Psoas muscle (tissue), 8 donors: ENCODE measurements around the gene BAD. TPM values are rescaled to one million over a fixed set of nuclear protein-coding genes. Genes with fewer than 3 reads are reported as not detected.
A peak's percentile ranks its signal among the peaks of the same experiment; 100 is the strongest.

Source experiments
- ATAC-seq, 4 donors: fragments of 200-7000 bp; cut with Tn5 transposase; one replicate each; pipeline ENCODE4 v1.9.1; 2020; ENCODE audit warnings: moderate library complexity in 3 of 4, mild to moderate bottlenecking in 2 of 4
- DNase-seq, 2 donors: peaks; one replicate each; pipeline ENCODE4 v3.0.0-alpha.2; 2020
- H3K27ac ChIP-seq: fragments of 200-600 bp; one replicate; pipeline ENCODE4 v1.8.0; 2022
- H3K27me3 ChIP-seq, 3 donors: fragments of 200-600 bp in 1 of 3; one replicate each; pipeline versions ENCODE4 v1.6.1 to v1.8.0; 2013 to 2022; ENCODE audit warnings: low read length in 2 of 3, mild to moderate bottlenecking in 2 of 3, moderate library complexity in 1 of 3; ENCODE audit not compliant: insufficient read depth in 3 of 3
- H3K36me3 ChIP-seq, 2 donors: fragments of 200-600 bp in 1 of 2; one replicate each; pipeline versions ENCODE4 v1.6.1 to v1.8.0; 2013 to 2022; ENCODE audit warnings: low read depth in 1 of 2, mild to moderate bottlenecking in 1 of 2, moderate library complexity in 1 of 2; ENCODE audit not compliant: insufficient read depth in 1 of 2
- H3K4me1 ChIP-seq: fragments of 200-600 bp; one replicate; pipeline ENCODE4 v1.8.0; 2022
- H3K4me3 ChIP-seq: fragments of 200-600 bp; one replicate; pipeline ENCODE4 v1.8.0; 2022; ENCODE audit warnings: mild to moderate bottlenecking
- H3K9me3 ChIP-seq: fragments of 200-600 bp; one replicate; pipeline ENCODE4 v1.8.0; 2022
- WGBS, 3 donors: extraction: QIAGEN DNeasy Blood & Tissue Kit; methylation state at CpG; one replicate each; pipeline versions ENCODE4 v1.1.6 to v1.1.7; 2013; 5-methylcytosine and 5-hydroxymethylcytosine counted together
- intact Hi-C, 2 donors: fragments of 100-400 bp; cut with DNase I; formaldehyde crosslinking; loops; one replicate each; pipeline versions ENCODE4 v1.11.0 to v1.14.2; 2022
- polyA plus RNA-seq, 3 donors: library from polyadenylated mRNA; stranded (reverse); fragments of 200-250 nt; gene quantifications; one replicate each; pipeline ENCODE4 v1.2.3, GENCODE V29; 2013
- total RNA-seq, 4 donors: library from RNA; stranded (reverse); fragmentation: NEBNext Ultra II Directional in 2 of 4; extraction: Animal tissue kit (Norgen Biotek cat#: 25700) in 2 of 4; gene quantifications; one replicate each; pipeline versions ENCODE4 v1.2.1 to v1.2.4, GENCODE V29; 2021 to 2023
- TF ChIP-seq, protein P1 (sequence below): fragments of 200-600 bp; IDR thresholded peaks from one replicate; pipeline ENCODE4 v1.8.0; 2022; ENCODE audit warnings: antibody characterized with exemption
- donor health status: healthy with polysubstance abuse.
- donor health status: DM: no; HTN: no; CAD: no; lungs with moderate emphysema.
- donor health status: Bipolar disorder and iron deficiency.
- donor health status: healthy.
- donor health status: DM: yes; HTN: yes; CAD: no.
- donor health status: DM: no; HTN: no; CAD: no.
- donor health status: DM: no; HTN: no; CAD: no.
- donor health status: DM: yes; HTN: yes; CAD: no.

Gene BAD
- total and polyA plus RNA-seq, 7 donors, result 27.7 to 135 (median 30.5) TPM

DNA sequence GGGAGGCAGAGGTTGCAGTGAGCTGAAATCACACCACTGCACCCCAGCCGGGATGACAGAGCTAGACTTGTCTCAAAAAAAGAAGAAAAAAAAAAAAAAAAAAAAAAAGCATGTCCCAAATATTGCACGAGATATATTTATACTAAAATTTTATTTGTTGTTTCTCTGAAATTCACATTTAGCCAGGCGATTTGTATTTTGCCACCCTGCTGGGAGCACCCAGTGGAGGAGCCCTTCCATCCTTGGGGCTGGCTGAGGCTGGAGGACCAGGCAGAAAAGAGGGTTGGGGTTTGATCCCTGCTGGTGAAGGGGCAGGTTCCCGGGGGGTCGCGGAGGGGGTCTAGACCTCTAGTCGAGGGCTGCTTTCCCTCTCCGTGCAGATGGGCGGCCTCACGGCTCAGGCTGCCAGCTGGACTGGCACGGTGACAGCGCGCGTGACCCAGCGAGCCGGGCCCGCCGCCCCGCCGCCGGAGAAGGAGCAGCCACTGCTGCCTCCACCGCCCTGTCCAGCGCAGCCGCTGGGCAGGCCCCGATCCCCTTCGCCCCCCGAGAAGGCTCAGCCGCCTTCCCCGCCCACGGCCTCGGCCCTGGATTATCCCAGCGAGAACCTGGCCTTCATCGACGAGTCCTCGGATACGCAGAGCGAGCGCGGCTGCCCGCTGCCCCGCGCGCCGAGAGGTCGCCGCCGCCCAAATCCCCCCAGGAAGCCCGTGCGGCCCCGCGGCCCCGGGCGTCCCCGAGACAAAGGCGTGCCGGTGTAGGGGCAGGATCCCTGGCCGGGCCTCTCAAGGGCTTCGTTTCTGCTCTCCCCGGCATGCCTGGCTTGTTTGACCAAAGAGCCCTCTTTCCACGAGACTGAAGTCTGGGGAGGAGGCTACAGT is 14.7 kb upstream of the BAD start:
- ATAC-seq, result peak; percentile 38 to 78 (median 64)
- TF ChIP-seq, protein P1, sequence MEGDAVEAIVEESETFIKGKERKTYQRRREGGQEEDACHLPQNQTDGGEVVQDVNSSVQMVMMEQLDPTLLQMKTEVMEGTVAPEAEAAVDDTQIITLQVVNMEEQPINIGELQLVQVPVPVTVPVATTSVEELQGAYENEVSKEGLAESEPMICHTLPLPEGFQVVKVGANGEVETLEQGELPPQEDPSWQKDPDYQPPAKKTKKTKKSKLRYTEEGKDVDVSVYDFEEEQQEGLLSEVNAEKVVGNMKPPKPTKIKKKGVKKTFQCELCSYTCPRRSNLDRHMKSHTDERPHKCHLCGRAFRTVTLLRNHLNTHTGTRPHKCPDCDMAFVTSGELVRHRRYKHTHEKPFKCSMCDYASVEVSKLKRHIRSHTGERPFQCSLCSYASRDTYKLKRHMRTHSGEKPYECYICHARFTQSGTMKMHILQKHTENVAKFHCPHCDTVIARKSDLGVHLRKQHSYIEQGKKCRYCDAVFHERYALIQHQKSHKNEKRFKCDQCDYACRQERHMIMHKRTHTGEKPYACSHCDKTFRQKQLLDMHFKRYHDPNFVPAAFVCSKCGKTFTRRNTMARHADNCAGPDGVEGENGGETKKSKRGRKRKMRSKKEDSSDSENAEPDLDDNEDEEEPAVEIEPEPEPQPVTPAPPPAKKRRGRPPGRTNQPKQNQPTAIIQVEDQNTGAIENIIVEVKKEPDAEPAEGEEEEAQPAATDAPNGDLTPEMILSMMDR, result no peak

DNA sequence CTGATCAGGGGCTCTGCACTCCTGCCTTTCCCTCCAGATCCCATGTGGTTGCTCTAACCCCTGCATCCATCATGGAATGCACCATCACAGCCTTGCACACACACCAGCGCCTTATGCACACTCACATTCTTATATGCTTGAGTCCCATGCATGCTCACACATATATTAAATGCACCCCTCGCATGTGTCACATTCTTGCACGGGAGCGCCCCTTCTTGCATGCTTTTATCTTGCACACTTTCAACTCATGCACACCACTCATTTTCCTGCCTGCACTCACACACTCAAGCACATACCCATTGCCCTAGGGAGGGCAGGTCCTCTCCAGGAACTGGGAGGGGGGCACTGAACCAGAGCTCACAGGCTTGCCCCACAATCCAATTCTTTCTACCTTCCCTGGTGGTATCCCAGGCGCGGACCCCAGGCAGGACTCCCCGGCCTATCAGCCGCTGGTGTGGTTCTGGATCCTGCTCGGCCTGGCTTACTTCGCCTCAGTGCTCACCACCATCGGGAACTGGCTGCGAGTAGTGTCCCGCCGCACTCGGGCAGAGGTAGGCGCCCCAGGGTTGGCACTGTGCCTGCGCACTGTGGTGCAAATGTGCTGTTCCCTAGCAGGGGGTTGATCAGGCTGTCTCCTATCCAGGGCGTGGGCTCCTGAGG is 13.4 kb upstream of the BAD start:
- no peaks in the 10 kb centered on the region for H3K36me3 ChIP-seq
- peaks cover 0 to 83% (median 32%) of the 10 kb centered on the region in 3 donors for H3K27me3 ChIP-seq
- TF ChIP-seq, protein P1, result no peak
- H3K27ac ChIP-seq, result no peak overlapping the region
- no peak overlapping the region for H3K4me3 ChIP-seq
- H3K4me1 ChIP-seq, result peaks cover 23% of the 10 kb centered on the region
- ATAC-seq (no peak), DNase-seq (no peak)
- WGBS, 3 donors, result 51 to 54% (median 52%) methylated on average over 18 of the region's 18 CpGs
- intact Hi-C loops, result loop anchor here in 1 of 2 donors (2.0 kb wide), 1 partner anchor 93 kb away; no protein-coding TSS in a partner anchor
- H3K9me3 ChIP-seq, result no peaks in the 10 kb centered on the region

More for the DNA sequence above, 14.7 kb upstream of the BAD start:
- DNase-seq, result peak; percentile 73 to 86
- H3K4me3 ChIP-seq, result peak overlapping the region; percentile 67
- no peaks in the 10 kb centered on the region for H3K9me3 ChIP-seq
- WGBS, 3 donors, result 3 to 9% (median 5%) methylated on average over 32 to 60 of the region's 60 CpGs
- peaks cover 0 to 70% (median 25%) of the 10 kb centered on the region in 3 donors for H3K27me3 ChIP-seq
- no peaks in the 10 kb centered on the region for H3K36me3 ChIP-seq
- peaks cover 29% of the 10 kb centered on the region for H3K4me1 ChIP-seq
- no peak overlapping the region for H3K27ac ChIP-seq
- intact Hi-C loops, result loop anchor here in 1 of 2 donors (2.0 kb wide), 1 partner anchor 94 kb away; no protein-coding TSS in a partner anchor

DNA sequence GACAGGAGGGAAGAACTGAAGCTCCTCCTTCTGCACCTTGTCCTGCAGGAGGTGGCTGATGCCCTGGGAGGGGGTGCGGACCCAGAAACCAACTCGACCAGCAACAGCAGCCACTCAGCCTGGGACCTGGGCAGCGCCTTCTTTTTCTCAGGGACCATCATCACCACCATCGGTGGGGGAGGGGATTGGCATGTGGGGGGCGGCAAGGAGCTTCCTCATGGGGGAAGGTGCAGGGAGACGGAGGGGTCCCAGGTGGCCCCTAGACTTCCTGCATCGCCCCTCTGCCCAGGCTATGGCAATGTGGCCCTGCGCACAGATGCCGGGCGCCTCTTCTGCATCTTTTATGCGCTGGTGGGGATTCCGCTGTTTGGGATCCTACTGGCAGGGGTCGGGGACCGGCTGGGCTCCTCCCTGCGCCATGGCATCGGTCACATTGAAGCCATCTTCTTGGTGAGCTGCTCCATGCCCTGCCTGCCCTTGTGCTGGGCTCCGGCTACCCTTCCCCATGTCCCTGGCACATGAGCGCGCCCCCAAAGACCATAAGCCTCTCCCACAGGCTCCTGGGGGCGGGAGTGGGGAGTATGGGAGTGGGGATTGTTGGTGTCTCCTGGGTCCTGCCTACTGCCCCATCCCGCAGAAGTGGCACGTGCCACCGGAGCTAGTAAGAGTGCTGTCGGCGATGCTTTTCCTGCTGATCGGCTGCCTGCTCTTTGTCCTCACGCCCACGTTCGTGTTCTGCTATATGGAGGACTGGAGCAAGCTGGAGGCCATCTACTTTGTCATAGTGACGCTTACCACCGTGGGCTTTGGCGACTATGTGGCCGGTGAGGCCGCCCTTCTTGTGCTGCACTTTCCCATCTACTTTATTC is 12.6 kb upstream of the BAD start:
- ATAC-seq, result no peak

DNA sequence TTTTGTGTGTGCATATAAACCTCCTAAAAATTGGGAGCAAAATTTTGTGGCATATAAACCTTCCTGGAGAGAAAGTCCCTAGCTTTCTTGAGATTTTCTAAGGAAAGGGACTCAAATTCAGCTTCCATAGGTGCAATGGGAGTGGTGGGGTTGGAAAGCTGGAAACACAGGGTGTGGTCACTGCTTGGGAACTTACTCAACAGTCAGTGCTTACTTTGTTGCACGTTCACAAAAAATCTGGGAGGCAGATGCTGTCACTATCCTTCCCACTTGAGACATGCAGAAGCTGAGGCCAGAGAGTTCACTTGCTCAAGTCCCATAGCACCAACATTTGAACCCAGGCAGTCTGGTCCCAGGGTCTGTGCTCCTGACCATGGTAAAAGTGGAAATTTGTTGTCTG is 11.8 kb upstream of the BAD start:
- H3K27me3 ChIP-seq, result peaks cover 0 to 90% (median 46%) of the 10 kb centered on the region in 3 donors
- H3K27ac ChIP-seq, result no peak overlapping the region
- intact Hi-C loops, result no loop called here
- 40 to 52% (median 45%) methylated on average over 1 of the region's 1 CpG for WGBS, 3 donors
- H3K9me3 ChIP-seq, result no peaks in the 10 kb centered on the region
- H3K4me3 ChIP-seq, result no peak overlapping the region
- H3K4me1 ChIP-seq, result peaks cover 30% of the 10 kb centered on the region
- TF ChIP-seq, protein P1, result no peak
- H3K36me3 ChIP-seq, result no peaks in the 10 kb centered on the region
- DNase-seq (no peak), ATAC-seq (no peak)

More for the DNA sequence above, 12.6 kb upstream of the BAD start:
- H3K9me3 ChIP-seq, result no peaks in the 10 kb centered on the region
- no peak overlapping the region for H3K27ac ChIP-seq
- 17 to 22% (median 20%) methylated on average over 30 to 34 of the region's 34 CpGs for WGBS, 3 donors
- peaks cover 28% of the 10 kb centered on the region for H3K4me1 ChIP-seq
- H3K36me3 ChIP-seq, result no peaks in the 10 kb centered on the region
- TF ChIP-seq, protein P1, result no peak
- H3K27me3 ChIP-seq, result peaks cover 0 to 87% (median 40%) of the 10 kb centered on the region in 3 donors
- intact Hi-C loops, result no loop called here
- DNase-seq, result no peak
- no peak overlapping the region for H3K4me3 ChIP-seq
